Activated naive CD8-positive, alpha-beta T cell treated with anti-CD3 and anti-CD28 coated beads, Interleukin-2, amount 10 ng/mL, durations not matched to agents 7 days and 5 days (primary cell): Measurements from ENCODE around the gene COG2. TPM values are rescaled to one million over a fixed set of nuclear protein-coding genes. Genes with fewer than 3 reads are reported as not detected.
"Not testable (repeated sequence)": the region's sequence is repeated elsewhere in the genome, so short reads cannot be mapped to it uniquely, and the experiment has no call there.

ENCODE experiments used
- ATAC-seq: fragments of 150-1000 bp; cut with Tn5 transposase; one replicate; pipeline ENCODE4 v1.10.0; 2021; ENCODE audit warnings: low read depth, moderate library complexity
- POLR2A ChIA-PET: fragments of 350-600 bp; sonication (Branson Sonifier 250); formaldehyde crosslinking; loops from one replicate; lab custom pipeline; 2021; ENCODE audit warnings: antibody characterized with exemption; lab: Charles Lee
- DNase-seq: peaks from one replicate; pipeline ENCODE4 v3.0.0; 2021
- H3K27ac Mint-ChIP-seq: one replicate; pipeline ENCODE4 v1.8.0; 2022; ENCODE audit warnings: mild to moderate bottlenecking, mixed read lengths
- H3K27me3 Mint-ChIP-seq: one replicate; pipeline ENCODE4 v1.8.0; 2022; ENCODE audit warnings: mild to moderate bottlenecking, moderate library complexity, mixed read lengths
- H3K36me3 Mint-ChIP-seq: one replicate; pipeline ENCODE4 v1.8.0; 2021; ENCODE audit warnings: mild to moderate bottlenecking, mixed read lengths
- H3K4me1 Mint-ChIP-seq: one replicate; pipeline ENCODE4 v1.8.0; 2021; ENCODE audit warnings: mixed read lengths
- H3K4me3 Mint-ChIP-seq: one replicate; pipeline ENCODE4 v1.8.0; 2022; ENCODE audit warnings: mild to moderate bottlenecking, moderate library complexity, mixed read lengths
- H3K9me3 Mint-ChIP-seq: one replicate; pipeline ENCODE4 v1.8.0; 2021; ENCODE audit warnings: mixed read lengths
- total RNA-seq, 2 experiments: library from RNA; stranded (reverse); gene quantifications; one replicate each; pipeline ENCODE4 v1.2.3, GENCODE V29; 2021

Gene COG2
- 10 to 100 TPM; 30.0 to 31.1 TPM for total RNA-seq

- POLR2A ChIA-PET: interaction anchor here (1.5 kb wide), 1 partner anchor 1017 kb away, joined by 4 read pairs; the partner anchor contains the start of genes TAF5L and URB2
- Mint-ChIP-seq H3K36me3 (peaks cover 6% of the 10 kb centered on the region), H3K27ac (peak within 1 kb of the TSS; percentile 94), H3K27me3 (peaks cover 13% of the 10 kb centered on the region), H3K9me3 (no peaks in the 10 kb centered on the region), H3K4me1 (peaks cover 30% of the 10 kb centered on the region), H3K4me3 (peak within 1 kb of the TSS; percentile 98)
- ATAC-seq (peak; percentile 88), DNase-seq (peak; percentile 99)
Measured at GRCh38 chr1:230642263-230642959, at the start of gene COG2. COG2 (plus strand) TSS chr1:230642481; CDS start chr1:230642607, 126 bp downstream.

DNA sequence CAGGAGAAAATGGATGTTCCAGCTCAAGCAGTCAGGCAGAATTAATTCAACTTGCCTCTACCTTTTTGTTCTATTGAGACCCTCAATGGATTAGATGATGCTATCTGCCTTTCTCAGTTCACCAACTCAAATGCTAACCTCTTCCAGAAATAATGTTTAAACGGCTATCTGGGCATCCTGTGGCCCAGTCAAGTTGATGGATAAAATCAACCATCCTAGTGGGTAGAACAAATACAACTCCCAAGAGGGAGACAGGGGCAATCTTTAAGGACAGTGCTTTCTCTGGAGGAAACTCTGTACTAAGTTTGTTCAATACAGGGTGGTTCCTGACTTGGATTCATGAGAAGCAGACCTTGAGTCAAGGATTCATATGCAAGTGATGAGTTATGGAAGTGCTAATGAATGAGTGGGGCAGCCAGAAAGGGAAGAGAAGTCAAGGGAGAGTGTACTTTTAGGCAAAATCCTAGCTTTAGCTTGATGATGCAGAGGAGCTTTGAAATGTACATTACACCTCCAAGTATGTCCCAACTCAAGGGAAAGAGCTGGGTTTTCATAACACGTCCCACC is 49.4 kb upstream of the COG2 start:
- DNase-seq (no peak), ATAC-seq (no peak)
- no peak overlapping the region for H3K27ac Mint-ChIP-seq
- peaks cover 20% of the 10 kb centered on the region for H3K27me3 Mint-ChIP-seq
- no peak overlapping the region for H3K4me3 Mint-ChIP-seq
- no peaks in the 10 kb centered on the region for H3K4me1 Mint-ChIP-seq
- no peaks in the 10 kb centered on the region for H3K36me3 Mint-ChIP-seq
- POLR2A ChIA-PET: no interaction called here
- H3K9me3 Mint-ChIP-seq: no peaks in the 10 kb centered on the region

DNA sequence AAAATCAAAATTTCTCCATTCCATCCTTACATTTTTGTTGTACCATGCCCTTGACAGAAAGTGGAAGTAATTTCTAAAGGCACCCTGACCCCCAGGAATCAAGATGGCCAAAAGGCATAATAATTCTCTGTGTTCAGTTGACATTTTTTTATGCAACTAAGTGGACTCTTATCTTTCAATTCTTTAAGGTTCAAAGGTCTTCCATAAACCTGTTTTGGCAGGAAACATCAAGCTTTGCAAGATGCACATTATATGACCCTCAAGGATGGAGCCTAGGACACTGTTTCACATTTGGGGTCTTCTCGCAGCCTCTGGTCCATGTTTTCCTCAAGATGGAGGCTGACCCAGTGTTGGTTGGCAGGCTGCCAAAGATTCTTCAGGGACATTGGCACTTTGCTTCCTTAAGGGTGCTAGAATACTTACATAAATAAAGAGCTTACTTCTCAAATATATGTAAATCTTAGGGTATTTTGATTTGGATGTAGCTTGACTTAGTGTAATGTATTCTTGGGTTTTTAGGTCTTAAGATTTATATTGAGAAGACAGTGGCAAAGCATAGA is 48.0 kb upstream of the COG2 start:
- POLR2A ChIA-PET: no interaction called here
- ATAC-seq (no peak), DNase-seq (no peak)
- Mint-ChIP-seq H3K27ac (no peak overlapping the region), H3K4me3 (no peak overlapping the region), H3K9me3 (no peaks in the 10 kb centered on the region), H3K36me3 (no peaks in the 10 kb centered on the region), H3K4me1 (no peaks in the 10 kb centered on the region), H3K27me3 (peaks cover 21% of the 10 kb centered on the region)

GRCh38 chr1:230595181-230595580 is 47.1 kb upstream of the COG2 start:
- Mint-ChIP-seq H3K9me3 (no peaks in the 10 kb centered on the region), H3K36me3 (no peaks in the 10 kb centered on the region), H3K27ac (no peak overlapping the region), H3K4me1 (no peaks in the 10 kb centered on the region), H3K4me3 (no peak overlapping the region), H3K27me3 (peaks cover 21% of the 10 kb centered on the region)
- no peak for ATAC-seq
- no peak for DNase-seq
- POLR2A ChIA-PET: no interaction called here

GRCh38 chr1:230596306-230596705 is 46.0 kb upstream of the COG2 start:
- POLR2A ChIA-PET: no interaction called here
- H3K4me1 Mint-ChIP-seq: no peaks in the 10 kb centered on the region
- H3K36me3 Mint-ChIP-seq: no peaks in the 10 kb centered on the region
- DNase-seq (no peak), ATAC-seq (no peak)
- no peaks in the 10 kb centered on the region for H3K9me3 Mint-ChIP-seq
- no peak overlapping the region for H3K27ac Mint-ChIP-seq
- peaks cover 18% of the 10 kb centered on the region for H3K27me3 Mint-ChIP-seq
- H3K4me3 Mint-ChIP-seq: no peak overlapping the region

DNA sequence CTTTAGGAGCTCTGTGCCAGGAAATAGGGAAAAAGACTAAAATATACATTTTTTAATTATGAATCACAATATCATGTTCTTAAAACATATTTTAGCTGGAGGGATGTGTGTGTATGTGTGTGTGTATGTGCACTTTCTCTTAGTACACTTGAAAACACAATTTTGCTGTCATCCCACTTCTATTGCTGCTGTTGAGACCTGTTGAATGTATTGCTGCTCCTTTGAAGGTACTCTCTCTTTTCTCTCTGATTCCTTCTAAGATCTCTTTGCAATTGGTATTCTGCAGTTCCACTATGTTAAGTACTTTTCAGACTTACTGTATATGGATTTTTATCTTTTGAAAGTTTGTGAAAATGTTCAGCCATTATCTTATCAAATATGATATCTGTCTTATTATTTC is 43.5 kb upstream of the COG2 start:
- Mint-ChIP-seq H3K36me3 (no peaks in the 10 kb centered on the region), H3K4me1 (no peaks in the 10 kb centered on the region), H3K9me3 (no peaks in the 10 kb centered on the region), H3K4me3 (no peak overlapping the region), H3K27me3 (peaks cover 9% of the 10 kb centered on the region), H3K27ac (no peak overlapping the region)
- DNase-seq (no peak), ATAC-seq (no peak)
- POLR2A ChIA-PET: no interaction called here

DNA sequence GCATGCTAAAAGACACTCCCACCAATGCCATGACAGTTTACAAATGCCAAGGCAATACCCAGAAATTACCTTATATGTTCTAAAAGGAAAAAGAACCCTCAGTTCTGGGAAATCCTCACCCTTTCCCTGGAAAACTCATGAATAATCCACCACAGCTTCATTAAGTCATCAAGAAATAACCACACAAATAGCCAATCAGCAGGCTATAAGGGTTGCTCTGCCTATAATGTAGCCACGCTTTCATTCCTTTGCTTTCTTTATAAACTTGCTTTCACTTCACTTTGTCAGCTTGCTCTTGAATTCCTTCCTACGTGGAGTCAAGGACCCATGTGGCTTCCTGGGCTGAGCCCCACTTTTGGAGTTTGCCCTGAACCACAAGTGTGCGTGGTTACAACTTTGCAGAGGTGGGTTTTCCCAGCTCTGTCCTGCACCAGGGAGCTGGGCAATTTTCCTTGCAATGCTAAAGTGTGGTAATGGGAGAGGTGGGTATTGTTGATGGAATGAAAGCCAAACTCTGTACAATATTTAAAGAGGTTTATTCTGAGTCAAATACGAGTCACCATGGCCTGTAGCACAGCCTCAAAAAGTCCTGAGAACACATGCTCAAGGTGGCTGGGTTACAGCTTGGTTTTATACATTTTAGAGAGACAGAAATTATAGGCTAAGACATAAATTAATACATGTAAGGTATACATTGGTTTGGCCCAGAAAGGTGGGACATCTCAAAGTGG is 42.2 kb upstream of the COG2 start:
- no peak for ATAC-seq
- peaks cover 5% of the 10 kb centered on the region for H3K27me3 Mint-ChIP-seq
- POLR2A ChIA-PET: no interaction called here
- H3K9me3 Mint-ChIP-seq: no peaks in the 10 kb centered on the region
- H3K27ac Mint-ChIP-seq: no peak overlapping the region
- H3K4me3 Mint-ChIP-seq: no peak overlapping the region
- no peak for DNase-seq
- no peaks in the 10 kb centered on the region for H3K4me1 Mint-ChIP-seq
- no peaks in the 10 kb centered on the region for H3K36me3 Mint-ChIP-seq

DNA sequence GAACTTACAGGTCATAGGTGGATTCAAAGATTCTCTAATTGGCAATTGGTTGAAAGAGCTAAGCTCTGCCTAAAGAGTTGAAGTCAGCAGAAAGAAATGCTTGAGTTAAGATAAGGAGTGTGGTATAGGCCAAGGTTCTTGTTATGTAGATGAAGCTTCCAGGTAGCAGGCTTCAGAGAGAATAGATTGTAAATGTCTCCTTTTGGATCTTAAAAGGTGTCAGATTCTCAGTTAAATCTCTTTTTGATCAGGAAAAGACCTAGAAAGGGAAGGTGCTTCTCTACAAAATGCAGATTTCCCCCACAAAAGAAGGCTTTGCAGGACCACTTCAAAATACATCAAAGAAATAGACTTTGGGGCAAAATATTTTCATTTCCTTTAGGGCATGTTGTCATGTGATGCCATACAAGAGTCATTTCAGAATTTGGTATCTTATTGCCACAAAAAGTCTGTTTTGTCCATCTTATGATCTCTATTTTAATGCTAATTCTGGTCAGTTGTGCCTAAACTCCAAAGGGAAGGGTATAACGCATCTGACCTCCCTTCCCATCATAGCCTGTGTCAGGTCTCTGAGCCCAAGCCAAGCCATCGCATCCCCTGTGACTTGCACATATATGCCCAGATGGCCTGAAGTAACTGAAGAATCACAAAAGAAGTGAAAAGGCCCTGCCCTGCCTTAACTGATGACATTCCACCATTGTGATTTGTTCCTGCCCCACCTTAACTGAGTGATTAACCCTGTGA is 41.5 kb upstream of the COG2 start:
- H3K27ac Mint-ChIP-seq, H3K36me3 Mint-ChIP-seq, H3K9me3 Mint-ChIP-seq, H3K4me1 Mint-ChIP-seq, ATAC-seq, POLR2A ChIA-PET, H3K27me3 Mint-ChIP-seq, DNase-seq, H3K4me3 Mint-ChIP-seq: not testable (repeated sequence)

DNA sequence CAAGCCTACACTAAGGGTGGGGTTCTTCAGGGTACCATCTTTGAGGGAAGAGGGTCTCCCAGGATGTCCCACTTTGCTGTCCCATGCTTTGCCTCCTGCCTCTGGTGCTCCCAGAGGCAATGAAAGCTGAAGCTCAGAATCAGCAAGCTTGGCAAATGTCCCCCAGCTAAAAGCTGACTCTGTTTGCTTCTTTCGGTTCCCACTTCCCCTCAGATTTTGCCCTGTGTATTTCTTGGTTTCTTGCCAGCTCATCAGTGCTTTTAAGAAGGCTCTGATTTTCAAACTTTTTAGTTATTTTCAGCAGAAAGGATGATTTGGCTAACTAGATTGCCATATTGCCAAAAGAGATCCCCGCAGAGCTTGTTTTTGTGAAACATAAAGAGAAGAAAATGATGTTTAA is 33.1 kb upstream of the COG2 start:
- ATAC-seq (no peak), DNase-seq (no peak)
- H3K27ac Mint-ChIP-seq: no peak overlapping the region
- no peaks in the 10 kb centered on the region for H3K9me3 Mint-ChIP-seq
- POLR2A ChIA-PET: no interaction called here
- H3K27me3 Mint-ChIP-seq: peaks cover 16% of the 10 kb centered on the region
- no peaks in the 10 kb centered on the region for H3K36me3 Mint-ChIP-seq
- no peak overlapping the region for H3K4me3 Mint-ChIP-seq
- H3K4me1 Mint-ChIP-seq: no peaks in the 10 kb centered on the region

- H3K36me3 Mint-ChIP-seq: no peaks in the 10 kb centered on the region
- no peak overlapping the region for H3K4me3 Mint-ChIP-seq
- peaks cover 16% of the 10 kb centered on the region for H3K27me3 Mint-ChIP-seq
- no peaks in the 10 kb centered on the region for H3K9me3 Mint-ChIP-seq
- H3K27ac Mint-ChIP-seq: no peak overlapping the region
- no peaks in the 10 kb centered on the region for H3K4me1 Mint-ChIP-seq
- ATAC-seq: no peak
- POLR2A ChIA-PET: no interaction called here
- no peak for DNase-seq
Measured at GRCh38 chr1:230610589-230610988, 31.7 kb upstream of the COG2 start.

GRCh38 chr1:230611128-230611877 is 31.0 kb upstream of the COG2 start:
- no peaks in the 10 kb centered on the region for H3K4me1 Mint-ChIP-seq
- POLR2A ChIA-PET: no interaction called here
- no peak for DNase-seq
- H3K4me3 Mint-ChIP-seq: no peak overlapping the region
- no peak overlapping the region for H3K27ac Mint-ChIP-seq
- ATAC-seq: no peak
- H3K36me3 Mint-ChIP-seq: no peaks in the 10 kb centered on the region
- no peaks in the 10 kb centered on the region for H3K9me3 Mint-ChIP-seq
- H3K27me3 Mint-ChIP-seq: peaks cover 20% of the 10 kb centered on the region

DNA sequence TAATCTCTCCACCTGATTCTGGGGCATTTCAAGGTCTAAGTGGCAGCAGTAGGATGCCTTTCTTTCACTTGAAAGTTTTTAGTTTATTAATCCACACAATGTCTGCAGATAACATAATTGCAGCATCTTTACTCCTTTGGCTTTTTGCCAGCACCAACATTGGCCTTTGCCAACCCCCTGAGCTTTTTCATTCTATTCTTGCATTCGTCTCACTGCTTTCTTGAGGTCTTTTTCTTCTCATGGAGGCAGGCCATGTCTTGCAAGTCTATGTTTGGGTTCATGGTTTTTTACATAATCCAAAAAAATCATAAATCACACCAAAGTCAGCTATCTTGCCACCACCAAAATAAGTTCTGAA is 30.4 kb upstream of the COG2 start:
- Mint-ChIP-seq H3K9me3 (no peaks in the 10 kb centered on the region), H3K27ac (no peak overlapping the region), H3K4me3 (no peak overlapping the region), H3K36me3 (no peaks in the 10 kb centered on the region), H3K4me1 (no peaks in the 10 kb centered on the region), H3K27me3 (peaks cover 22% of the 10 kb centered on the region)
- ATAC-seq: no peak
- POLR2A ChIA-PET: no interaction called here
- DNase-seq: no peak

DNA sequence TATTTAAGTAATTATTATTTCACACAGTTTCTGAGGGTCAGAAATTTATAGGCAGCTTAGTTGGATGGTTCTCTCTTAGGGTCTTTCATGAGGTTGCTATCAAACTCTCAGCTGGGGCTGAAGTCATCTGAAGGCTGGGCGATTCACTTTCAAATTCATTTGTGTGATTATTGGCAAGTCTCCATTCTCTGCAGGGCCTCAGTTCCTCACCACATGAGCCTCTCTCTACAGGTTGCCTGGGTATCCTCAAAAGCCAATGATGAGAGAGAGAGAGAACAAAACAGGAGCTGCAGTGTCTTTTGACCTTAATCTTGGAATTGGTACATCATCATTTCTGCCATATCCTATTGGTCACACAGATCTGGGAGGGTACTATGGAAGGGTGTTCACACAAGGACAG is 29.6 kb upstream of the COG2 start:
- no peaks in the 10 kb centered on the region for H3K9me3 Mint-ChIP-seq

More for the DNA sequence above, 29.6 kb upstream of the COG2 start:
- POLR2A ChIA-PET: no interaction called here
- peaks cover 25% of the 10 kb centered on the region for H3K27me3 Mint-ChIP-seq
- H3K4me3 Mint-ChIP-seq: no peak overlapping the region
- H3K36me3 Mint-ChIP-seq: no peaks in the 10 kb centered on the region
- ATAC-seq (no peak), DNase-seq (no peak)
- no peak overlapping the region for H3K27ac Mint-ChIP-seq
- no peaks in the 10 kb centered on the region for H3K4me1 Mint-ChIP-seq
